Measurements from ENCODE around the gene ZNF22.

The ZNF22 gene

GRCh38 chr10:44994752-44995530 lies 5.8 kb upstream of the ZNF22 start:
- peaks cover 18% of the 10 kb centered on the region for H3K36me3 ChIP-seq (ENCODE audit: control insufficient read depth, insufficient read depth, low read length)
- TF ChIP-seq, protein P1, sequence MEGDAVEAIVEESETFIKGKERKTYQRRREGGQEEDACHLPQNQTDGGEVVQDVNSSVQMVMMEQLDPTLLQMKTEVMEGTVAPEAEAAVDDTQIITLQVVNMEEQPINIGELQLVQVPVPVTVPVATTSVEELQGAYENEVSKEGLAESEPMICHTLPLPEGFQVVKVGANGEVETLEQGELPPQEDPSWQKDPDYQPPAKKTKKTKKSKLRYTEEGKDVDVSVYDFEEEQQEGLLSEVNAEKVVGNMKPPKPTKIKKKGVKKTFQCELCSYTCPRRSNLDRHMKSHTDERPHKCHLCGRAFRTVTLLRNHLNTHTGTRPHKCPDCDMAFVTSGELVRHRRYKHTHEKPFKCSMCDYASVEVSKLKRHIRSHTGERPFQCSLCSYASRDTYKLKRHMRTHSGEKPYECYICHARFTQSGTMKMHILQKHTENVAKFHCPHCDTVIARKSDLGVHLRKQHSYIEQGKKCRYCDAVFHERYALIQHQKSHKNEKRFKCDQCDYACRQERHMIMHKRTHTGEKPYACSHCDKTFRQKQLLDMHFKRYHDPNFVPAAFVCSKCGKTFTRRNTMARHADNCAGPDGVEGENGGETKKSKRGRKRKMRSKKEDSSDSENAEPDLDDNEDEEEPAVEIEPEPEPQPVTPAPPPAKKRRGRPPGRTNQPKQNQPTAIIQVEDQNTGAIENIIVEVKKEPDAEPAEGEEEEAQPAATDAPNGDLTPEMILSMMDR (IDR thresholded peaks at IDR 0.05; ENCODE audit: insufficient read depth, low read length, poor library complexity, severe bottlenecking): no peak
- DNase-seq (ENCODE audit: extremely low read depth, insufficient read length): no peak
- H3K27me3 ChIP-seq (replicated peaks; ENCODE audit: control insufficient read depth, insufficient read depth, low read length): no peaks in the 10 kb centered on the region
- no peak overlapping the region for H3K4me3 ChIP-seq (replicated peaks; ENCODE audit: low read depth, low read length)

DNA sequence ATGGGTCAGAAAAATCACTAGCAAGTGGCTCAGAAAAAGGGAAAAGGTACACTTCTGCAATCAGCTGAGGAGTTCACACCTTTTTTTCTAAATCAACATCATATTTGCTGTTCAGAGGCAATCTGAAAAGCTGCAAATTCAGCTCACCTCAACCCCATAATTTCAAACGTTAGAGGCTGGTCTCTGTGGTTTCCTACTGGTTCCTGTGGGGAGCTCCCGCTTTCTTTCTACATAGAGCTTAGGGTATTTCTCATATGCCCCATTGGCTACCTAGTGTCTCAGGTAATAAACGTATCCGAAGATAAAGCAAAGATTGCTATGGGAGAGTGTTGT lies 5.2 kb upstream of the ZNF22 start:
- H3K36me3 ChIP-seq (ENCODE audit: control insufficient read depth, insufficient read depth, low read length): peaks cover 18% of the 10 kb centered on the region
- no peak overlapping the region for H3K4me3 ChIP-seq (replicated peaks; ENCODE audit: low read depth, low read length)
- TF ChIP-seq, protein P1 (IDR thresholded peaks at IDR 0.05; ENCODE audit: insufficient read depth, low read length, poor library complexity, severe bottlenecking): no peak
- H3K27me3 ChIP-seq (replicated peaks; ENCODE audit: control insufficient read depth, insufficient read depth, low read length): no peaks in the 10 kb centered on the region
- no peak for DNase-seq (ENCODE audit: extremely low read depth, insufficient read length)

- H3K27me3 ChIP-seq (replicated peaks; ENCODE audit: control insufficient read depth, insufficient read depth, low read length): no peaks in the 10 kb centered on the region
- TF ChIP-seq, protein P1 (IDR thresholded peaks at IDR 0.05; ENCODE audit: insufficient read depth, low read length, poor library complexity, severe bottlenecking): no peak
- no peak for DNase-seq (ENCODE audit: extremely low read depth, insufficient read length)
Observed at GRCh38 chr10:44995914-44996669, 4.6 kb upstream of the ZNF22 start.

GRCh38 chr10:44997105-44997748 lies 3.5 kb upstream of the ZNF22 start:
- Histone ChIP-seq H3K27me3 (replicated peaks; ENCODE audit: control insufficient read depth, insufficient read depth, low read length) (no peaks in the 10 kb centered on the region), H3K36me3 (ENCODE audit: control insufficient read depth, insufficient read depth, low read length) (peaks cover 10% of the 10 kb centered on the region), H3K4me3 (replicated peaks; ENCODE audit: low read depth, low read length) (no peak overlapping the region)
- no peak for DNase-seq (ENCODE audit: extremely low read depth, insufficient read length)
- TF ChIP-seq, protein P1 (IDR thresholded peaks at IDR 0.05; ENCODE audit: insufficient read depth, low read length, poor library complexity, severe bottlenecking): no peak

More at GRCh38 chr10:44995914-44996669, 4.6 kb upstream of the ZNF22 start:
- H3K36me3 ChIP-seq (ENCODE audit: control insufficient read depth, insufficient read depth, low read length): peaks cover 18% of the 10 kb centered on the region
- H3K4me3 ChIP-seq (replicated peaks; ENCODE audit: low read depth, low read length): no peak overlapping the region

GRCh38 chr10:44998146-44998631 lies 2.5 kb upstream of the ZNF22 start:
- DNase-seq (ENCODE audit: extremely low read depth, insufficient read length): no peak
- H3K27me3 ChIP-seq (replicated peaks; ENCODE audit: control insufficient read depth, insufficient read depth, low read length): no peaks in the 10 kb centered on the region
- H3K4me3 ChIP-seq (replicated peaks; ENCODE audit: low read depth, low read length): no peak overlapping the region
- TF ChIP-seq, protein P1 (IDR thresholded peaks at IDR 0.05; ENCODE audit: insufficient read depth, low read length, poor library complexity, severe bottlenecking): no peak
- H3K36me3 ChIP-seq (ENCODE audit: control insufficient read depth, insufficient read depth, low read length): peaks cover 2% of the 10 kb centered on the region
